WTC11 (cell line): ENCODE measurements around the gene SMARCB1. TPM values are rescaled to one million over a fixed set of nuclear protein-coding genes. Genes with fewer than 3 reads are reported as not detected.

Experiments
- ATAC-seq: fragments of 200-7000 bp; cut with Tn5 transposase; 2 replicates; pipeline ENCODE4 v1.10.0; 2021; ENCODE audit warnings: mild to moderate bottlenecking, moderate library complexity
- CTCF ChIA-PET: fragments of 300-600 bp; sonication (Branson Sonifier 250); formaldehyde crosslinking; loops from one replicate; lab custom pipeline; 2021; ENCODE audit warnings: antibody characterized with exemption; lab: Charles Lee
- POLR2A ChIA-PET: fragments of 350-600 bp; sonication (Branson Sonifier 250); formaldehyde crosslinking; loops from one replicate; lab custom pipeline; 2021; ENCODE audit warnings: antibody characterized with exemption; lab: Charles Lee
- DNase-seq: peaks from one replicate; pipeline ENCODE4 v3.0.0; 2021; ENCODE audit warnings: low spot score
- H3K27ac Mint-ChIP-seq: 2 replicates; pipeline ENCODE4 v1.8.0; 2021; ENCODE audit warnings: mixed read lengths
- H3K27me3 Mint-ChIP-seq: 2 replicates; pipeline ENCODE4 v1.8.0; 2021; ENCODE audit warnings: low read depth, mild to moderate bottlenecking, moderate library complexity, mixed read lengths
- H3K36me3 Mint-ChIP-seq: 2 replicates; pipeline ENCODE4 v1.8.0; 2021; ENCODE audit warnings: mixed read lengths
- H3K4me1 Mint-ChIP-seq: 2 replicates; pipeline ENCODE4 v1.8.0; 2022; ENCODE audit warnings: mixed read lengths
- H3K4me3 Mint-ChIP-seq: 2 replicates; pipeline ENCODE4 v1.8.0; 2021; ENCODE audit warnings: mild to moderate bottlenecking, moderate library complexity, mixed read lengths
- H3K9me3 Mint-ChIP-seq: 2 replicates; pipeline ENCODE4 v1.8.0; 2021; ENCODE audit warnings: mixed read lengths
- E2F4 ChIP-seq: sonication (generic); formaldehyde crosslinking; IDR thresholded peaks from 2 replicates; pipeline ENCODE4 v1.8.1; 2022; ENCODE audit warnings: low read depth, mild to moderate bottlenecking, moderate library complexity, missing genetic modification reagents, borderline replicate concordance
- FOXP1 ChIP-seq: sonication (generic); formaldehyde crosslinking; IDR thresholded peaks from 2 replicates; pipeline ENCODE4 v1.8.0; 2022; ENCODE audit warnings: missing genetic modification reagents, mild to moderate bottlenecking, moderate library complexity, borderline replicate concordance
- IRF2 ChIP-seq: sonication (generic); formaldehyde crosslinking; IDR thresholded peaks from 2 replicates; pipeline ENCODE4 v1.8.0; 2022; ENCODE audit warnings: low read depth, missing genetic modification reagents, borderline replicate concordance
- JAZF1 ChIP-seq: fragments of 250-450 bp; sonication (Bioruptor Pico); IDR thresholded peaks from 2 replicates; pipeline ENCODE4 v1.9.0; 2021; ENCODE audit warnings: moderate library complexity, mild to moderate bottlenecking, inconsistent platforms
- MAX ChIP-seq: sonication (generic); formaldehyde crosslinking; IDR thresholded peaks from 2 replicates; pipeline ENCODE4 v1.8.0; 2022; ENCODE audit warnings: mild to moderate bottlenecking, missing genetic modification reagents
- MLX ChIP-seq: sonication (generic); formaldehyde crosslinking; IDR thresholded peaks from 2 replicates; pipeline ENCODE4 v1.8.1; 2023; ENCODE audit warnings: mild to moderate bottlenecking, missing genetic modification reagents, moderate library complexity
- NFATC4 ChIP-seq: fragments of 250-450 bp; sonication (Bioruptor Pico); IDR thresholded peaks from 2 replicates; pipeline ENCODE4 v1.9.0; 2021; ENCODE audit warnings: mild to moderate bottlenecking
- NFE2L1 ChIP-seq: sonication (generic); formaldehyde crosslinking; IDR thresholded peaks from 2 replicates; pipeline ENCODE4 v1.8.1; 2023; ENCODE audit warnings: missing genetic modification reagents
- NFYB ChIP-seq: sonication (generic); formaldehyde crosslinking; conservative IDR thresholded peaks from 2 replicates; pipeline ENCODE4 v1.8.0; 2022; ENCODE audit warnings: low read depth, missing genetic modification reagents
- NR1H2 ChIP-seq: sonication (generic); formaldehyde crosslinking; IDR thresholded peaks from 2 replicates; pipeline ENCODE4 v1.9.0; 2021; ENCODE audit warnings: mild to moderate bottlenecking, moderate library complexity, missing genetic modification reagents
- PRDM15 ChIP-seq: sonication (generic); formaldehyde crosslinking; IDR thresholded peaks from 2 replicates; pipeline ENCODE4 v1.8.0; 2022; ENCODE audit warnings: missing genetic modification reagents
- PRRX2 ChIP-seq: fragments of 250-450 bp; sonication (Bioruptor Pico); IDR thresholded peaks from 2 replicates; pipeline ENCODE4 v1.8.0; 2021; ENCODE audit warnings: mild to moderate bottlenecking
- TEAD1 ChIP-seq: sonication (generic); formaldehyde crosslinking; IDR thresholded peaks from 2 replicates; pipeline ENCODE4 v1.8.0; 2022; ENCODE audit warnings: mild to moderate bottlenecking, missing genetic modification reagents
- TEAD4 ChIP-seq: sonication (generic); formaldehyde crosslinking; IDR thresholded peaks from 2 replicates; pipeline ENCODE4 v1.8.0; 2022; ENCODE audit warnings: mild to moderate bottlenecking, missing genetic modification reagents
- TP53 ChIP-seq: sonication (generic); formaldehyde crosslinking; IDR thresholded peaks from 2 replicates; pipeline ENCODE4 v1.8.1; 2023; ENCODE audit warnings: mild to moderate bottlenecking, missing genetic modification reagents
- ZMAT4 ChIP-seq: fragments of 250-450 bp; sonication (Bioruptor Pico); IDR thresholded peaks from 2 replicates; pipeline ENCODE4 v1.9.0; 2021; ENCODE audit warnings: mild to moderate bottlenecking
- ZNF138 ChIP-seq: sonication (generic); formaldehyde crosslinking; conservative IDR thresholded peaks from 2 replicates; pipeline ENCODE4 v1.8.1; 2022; ENCODE audit warnings: mild to moderate bottlenecking, moderate library complexity, missing genetic modification reagents
- ZNF232 ChIP-seq: sonication (generic); formaldehyde crosslinking; IDR thresholded peaks from 2 replicates; pipeline ENCODE4 v1.8.0; 2022; ENCODE audit warnings: mild to moderate bottlenecking, missing genetic modification reagents
- ZNF423 ChIP-seq: fragments of 250-450 bp; sonication (Bioruptor Pico); IDR thresholded peaks from 2 replicates; pipeline ENCODE4 v2.1.2; 2022; ENCODE audit warnings: mild to moderate bottlenecking, moderate library complexity
- total RNA-seq: library from RNA; stranded (reverse); gene quantifications from 3 replicates; pipeline ENCODE4 v1.2.3, GENCODE V29; 2021
- TF ChIP-seq, protein P1 (sequence below): sonication (generic); formaldehyde crosslinking; IDR thresholded peaks from 2 replicates; pipeline ENCODE4 v1.8.0; 2022; ENCODE audit warnings: mild to moderate bottlenecking, missing genetic modification reagents
- TF ChIP-seq, protein P2 (sequence below): sonication (generic); formaldehyde crosslinking; IDR thresholded peaks from 2 replicates; pipeline ENCODE4 v1.8.0; 2023; ENCODE audit warnings: missing genetic modification reagents, mild to moderate bottlenecking, borderline replicate concordance
- TF ChIP-seq, protein P3 (sequence below): sonication (generic); formaldehyde crosslinking; IDR thresholded peaks from 2 replicates; pipeline ENCODE4 v1.8.0; 2023; ENCODE audit warnings: mild to moderate bottlenecking, missing genetic modification reagents

The SMARCB1 gene
- total RNA-seq, 1 experiment from 2014 or later = 135 TPM

- TF ChIP-seq, protein P1, sequence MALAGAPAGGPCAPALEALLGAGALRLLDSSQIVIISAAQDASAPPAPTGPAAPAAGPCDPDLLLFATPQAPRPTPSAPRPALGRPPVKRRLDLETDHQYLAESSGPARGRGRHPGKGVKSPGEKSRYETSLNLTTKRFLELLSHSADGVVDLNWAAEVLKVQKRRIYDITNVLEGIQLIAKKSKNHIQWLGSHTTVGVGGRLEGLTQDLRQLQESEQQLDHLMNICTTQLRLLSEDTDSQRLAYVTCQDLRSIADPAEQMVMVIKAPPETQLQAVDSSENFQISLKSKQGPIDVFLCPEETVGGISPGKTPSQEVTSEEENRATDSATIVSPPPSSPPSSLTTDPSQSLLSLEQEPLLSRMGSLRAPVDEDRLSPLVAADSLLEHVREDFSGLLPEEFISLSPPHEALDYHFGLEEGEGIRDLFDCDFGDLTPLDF (CRISPR knock-in tag) = no peak
- TF ChIP-seq ZNF232 (CRISPR knock-in tag) (no peak), TEAD1 (CRISPR knock-in tag) (no peak), ZMAT4 (no peak), FOXP1 (CRISPR knock-in tag) (no peak), IRF2 (CRISPR knock-in tag) (no peak), ZNF423 (CRISPR knock-in tag) (no peak), E2F4 (CRISPR knock-in tag) (no peak), PRRX2 (CRISPR knock-in tag) (no peak), PRDM15 (CRISPR knock-in tag) (no peak), MLX (CRISPR knock-in tag) (no peak)
- TF ChIP-seq, protein P2, sequence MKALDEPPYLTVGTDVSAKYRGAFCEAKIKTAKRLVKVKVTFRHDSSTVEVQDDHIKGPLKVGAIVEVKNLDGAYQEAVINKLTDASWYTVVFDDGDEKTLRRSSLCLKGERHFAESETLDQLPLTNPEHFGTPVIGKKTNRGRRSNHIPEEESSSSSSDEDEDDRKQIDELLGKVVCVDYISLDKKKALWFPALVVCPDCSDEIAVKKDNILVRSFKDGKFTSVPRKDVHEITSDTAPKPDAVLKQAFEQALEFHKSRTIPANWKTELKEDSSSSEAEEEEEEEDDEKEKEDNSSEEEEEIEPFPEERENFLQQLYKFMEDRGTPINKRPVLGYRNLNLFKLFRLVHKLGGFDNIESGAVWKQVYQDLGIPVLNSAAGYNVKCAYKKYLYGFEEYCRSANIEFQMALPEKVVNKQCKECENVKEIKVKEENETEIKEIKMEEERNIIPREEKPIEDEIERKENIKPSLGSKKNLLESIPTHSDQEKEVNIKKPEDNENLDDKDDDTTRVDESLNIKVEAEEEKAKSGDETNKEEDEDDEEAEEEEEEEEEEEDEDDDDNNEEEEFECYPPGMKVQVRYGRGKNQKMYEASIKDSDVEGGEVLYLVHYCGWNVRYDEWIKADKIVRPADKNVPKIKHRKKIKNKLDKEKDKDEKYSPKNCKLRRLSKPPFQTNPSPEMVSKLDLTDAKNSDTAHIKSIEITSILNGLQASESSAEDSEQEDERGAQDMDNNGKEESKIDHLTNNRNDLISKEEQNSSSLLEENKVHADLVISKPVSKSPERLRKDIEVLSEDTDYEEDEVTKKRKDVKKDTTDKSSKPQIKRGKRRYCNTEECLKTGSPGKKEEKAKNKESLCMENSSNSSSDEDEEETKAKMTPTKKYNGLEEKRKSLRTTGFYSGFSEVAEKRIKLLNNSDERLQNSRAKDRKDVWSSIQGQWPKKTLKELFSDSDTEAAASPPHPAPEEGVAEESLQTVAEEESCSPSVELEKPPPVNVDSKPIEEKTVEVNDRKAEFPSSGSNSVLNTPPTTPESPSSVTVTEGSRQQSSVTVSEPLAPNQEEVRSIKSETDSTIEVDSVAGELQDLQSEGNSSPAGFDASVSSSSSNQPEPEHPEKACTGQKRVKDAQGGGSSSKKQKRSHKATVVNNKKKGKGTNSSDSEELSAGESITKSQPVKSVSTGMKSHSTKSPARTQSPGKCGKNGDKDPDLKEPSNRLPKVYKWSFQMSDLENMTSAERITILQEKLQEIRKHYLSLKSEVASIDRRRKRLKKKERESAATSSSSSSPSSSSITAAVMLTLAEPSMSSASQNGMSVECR (CRISPR knock-in tag) = no peak
These were observed 53.3 kb downstream of the SMARCB1 start (continued) for GRCh38 chr22:23840026-23840425.

DNA sequence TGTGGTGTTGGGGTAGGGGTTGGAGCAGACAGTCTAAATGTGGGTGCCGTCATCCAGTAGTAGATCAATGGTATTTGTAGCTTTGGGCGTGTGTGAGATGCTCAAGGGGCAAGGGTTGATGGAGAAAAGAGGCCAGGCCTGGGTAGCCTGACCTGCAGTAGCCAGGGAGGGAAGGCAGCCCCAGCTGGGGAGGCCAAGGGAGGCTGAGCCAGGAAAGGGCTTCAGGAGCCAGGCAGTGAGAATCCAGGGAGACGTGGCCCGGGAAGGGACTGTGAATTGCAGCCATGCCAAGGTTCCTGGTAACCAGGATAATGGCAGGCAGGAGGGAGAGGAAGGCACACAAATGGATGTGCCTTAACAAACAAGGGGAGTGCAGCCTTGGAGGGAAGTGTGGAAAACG is 54.5 kb downstream of the SMARCB1 start:
- no peak overlapping the region for H3K27ac Mint-ChIP-seq
- H3K36me3 Mint-ChIP-seq = no peaks in the 10 kb centered on the region
- peaks cover 23% of the 10 kb centered on the region for H3K27me3 Mint-ChIP-seq
- H3K4me3 Mint-ChIP-seq = no peak overlapping the region
- ChIA-PET POLR2A (no interaction called here), CTCF (no interaction called here)
- ATAC-seq (no peak), DNase-seq (no peak)
- peaks cover 29% of the 10 kb centered on the region for H3K4me1 Mint-ChIP-seq
- no peaks in the 10 kb centered on the region for H3K9me3 Mint-ChIP-seq
- TF ChIP-seq MAX (CRISPR knock-in tag) = no peak
- TF ChIP-seq JAZF1 (CRISPR knock-in tag) = no peak
- no peak for TF ChIP-seq TEAD4 (CRISPR knock-in tag)
- no peak for TF ChIP-seq NR1H2 (CRISPR knock-in tag)
- TF ChIP-seq NFATC4 (CRISPR knock-in tag) = no peak
- no peak for TF ChIP-seq NFYB (CRISPR knock-in tag)
- no peak for TF ChIP-seq ZNF138 (CRISPR knock-in tag)
- TF ChIP-seq, protein P3, sequence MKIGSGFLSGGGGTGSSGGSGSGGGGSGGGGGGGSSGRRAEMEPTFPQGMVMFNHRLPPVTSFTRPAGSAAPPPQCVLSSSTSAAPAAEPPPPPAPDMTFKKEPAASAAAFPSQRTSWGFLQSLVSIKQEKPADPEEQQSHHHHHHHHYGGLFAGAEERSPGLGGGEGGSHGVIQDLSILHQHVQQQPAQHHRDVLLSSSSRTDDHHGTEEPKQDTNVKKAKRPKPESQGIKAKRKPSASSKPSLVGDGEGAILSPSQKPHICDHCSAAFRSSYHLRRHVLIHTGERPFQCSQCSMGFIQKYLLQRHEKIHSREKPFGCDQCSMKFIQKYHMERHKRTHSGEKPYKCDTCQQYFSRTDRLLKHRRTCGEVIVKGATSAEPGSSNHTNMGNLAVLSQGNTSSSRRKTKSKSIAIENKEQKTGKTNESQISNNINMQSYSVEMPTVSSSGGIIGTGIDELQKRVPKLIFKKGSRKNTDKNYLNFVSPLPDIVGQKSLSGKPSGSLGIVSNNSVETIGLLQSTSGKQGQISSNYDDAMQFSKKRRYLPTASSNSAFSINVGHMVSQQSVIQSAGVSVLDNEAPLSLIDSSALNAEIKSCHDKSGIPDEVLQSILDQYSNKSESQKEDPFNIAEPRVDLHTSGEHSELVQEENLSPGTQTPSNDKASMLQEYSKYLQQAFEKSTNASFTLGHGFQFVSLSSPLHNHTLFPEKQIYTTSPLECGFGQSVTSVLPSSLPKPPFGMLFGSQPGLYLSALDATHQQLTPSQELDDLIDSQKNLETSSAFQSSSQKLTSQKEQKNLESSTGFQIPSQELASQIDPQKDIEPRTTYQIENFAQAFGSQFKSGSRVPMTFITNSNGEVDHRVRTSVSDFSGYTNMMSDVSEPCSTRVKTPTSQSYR (CRISPR knock-in tag) = no peak
- TF ChIP-seq TP53 (CRISPR knock-in tag) = no peak
- no peak for TF ChIP-seq NFE2L1 (CRISPR knock-in tag)
